22Rv1 (cell line): ENCODE data around the gene ZNF665.
A peak's percentile ranks its signal among the peaks of the same experiment; 100 is the strongest.

Source experiments
- H3K27ac ChIP-seq: fragments of 450-650 bp; 2 replicates; pipeline ENCODE4 v1.5.1; 2017
- ZFX ChIP-seq: fragments of 450-650 bp; IDR thresholded peaks from 2 replicates; pipeline ENCODE4 v1.6.1; 2017; ENCODE audit warnings: antibody characterized with exemption, borderline replicate concordance
- TF ChIP-seq, protein P1 (sequence below): fragments of 450-650 bp; IDR thresholded peaks from 2 replicates; pipeline ENCODE4 v1.5.1; 2017; ENCODE audit warnings: mild to moderate bottlenecking

Gene ZNF665

DNA sequence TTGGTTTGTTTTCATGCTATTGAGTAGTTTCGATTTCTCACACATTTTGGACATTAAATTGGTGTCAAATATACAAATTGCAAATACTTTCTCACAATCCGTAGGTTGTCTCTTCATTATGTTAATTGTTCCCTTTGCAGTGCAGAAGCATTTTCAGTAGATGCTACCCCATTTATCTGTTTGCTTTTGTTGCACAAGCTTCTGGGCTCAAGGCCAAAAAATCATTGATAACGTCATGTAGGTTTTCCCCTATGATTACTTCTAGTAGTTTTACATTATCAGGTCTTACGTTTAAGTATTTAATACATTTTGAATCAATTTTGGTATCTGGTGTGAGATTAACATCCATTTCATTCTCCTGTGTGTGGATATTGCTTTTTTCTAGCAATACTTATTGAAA is 20.3 kb downstream of the ZNF665 start:
- no peak for TF ChIP-seq ZFX
- TF ChIP-seq, protein P1, sequence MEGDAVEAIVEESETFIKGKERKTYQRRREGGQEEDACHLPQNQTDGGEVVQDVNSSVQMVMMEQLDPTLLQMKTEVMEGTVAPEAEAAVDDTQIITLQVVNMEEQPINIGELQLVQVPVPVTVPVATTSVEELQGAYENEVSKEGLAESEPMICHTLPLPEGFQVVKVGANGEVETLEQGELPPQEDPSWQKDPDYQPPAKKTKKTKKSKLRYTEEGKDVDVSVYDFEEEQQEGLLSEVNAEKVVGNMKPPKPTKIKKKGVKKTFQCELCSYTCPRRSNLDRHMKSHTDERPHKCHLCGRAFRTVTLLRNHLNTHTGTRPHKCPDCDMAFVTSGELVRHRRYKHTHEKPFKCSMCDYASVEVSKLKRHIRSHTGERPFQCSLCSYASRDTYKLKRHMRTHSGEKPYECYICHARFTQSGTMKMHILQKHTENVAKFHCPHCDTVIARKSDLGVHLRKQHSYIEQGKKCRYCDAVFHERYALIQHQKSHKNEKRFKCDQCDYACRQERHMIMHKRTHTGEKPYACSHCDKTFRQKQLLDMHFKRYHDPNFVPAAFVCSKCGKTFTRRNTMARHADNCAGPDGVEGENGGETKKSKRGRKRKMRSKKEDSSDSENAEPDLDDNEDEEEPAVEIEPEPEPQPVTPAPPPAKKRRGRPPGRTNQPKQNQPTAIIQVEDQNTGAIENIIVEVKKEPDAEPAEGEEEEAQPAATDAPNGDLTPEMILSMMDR, result no peak

DNA sequence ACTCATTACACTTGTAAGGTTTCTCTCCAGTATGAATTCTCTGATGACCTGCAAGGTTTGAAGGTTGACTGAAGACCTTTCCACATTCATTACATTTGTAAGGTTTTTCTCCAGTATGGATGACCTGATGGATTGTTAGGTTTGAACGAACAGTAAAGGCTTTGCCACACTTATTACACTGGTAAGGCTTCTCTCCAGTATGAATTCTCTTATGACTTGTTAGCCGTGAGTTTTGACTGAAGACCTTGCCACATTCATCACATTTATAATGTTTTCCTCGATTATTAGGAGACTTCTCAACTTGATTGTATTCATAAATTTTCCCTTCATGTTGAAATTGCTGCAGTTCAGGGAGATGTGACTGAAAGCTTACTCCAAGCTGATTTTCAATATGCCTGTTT is 27.5 kb downstream of the ZNF665 start:
- no peak overlapping the region for H3K27ac ChIP-seq
- TF ChIP-seq, protein P1, result no peak
- TF ChIP-seq ZFX, result no peak

More for the DNA sequence above, 20.3 kb downstream of the ZNF665 start:
- no peak overlapping the region for H3K27ac ChIP-seq

GRCh38 chr19:53161123-53161522 is 32.0 kb downstream of the ZNF665 start:
- H3K27ac ChIP-seq, result no peak overlapping the region
- TF ChIP-seq, protein P1, result no peak
- TF ChIP-seq ZFX, result no peak

- no peak overlapping the region for H3K27ac ChIP-seq
- TF ChIP-seq, protein P1, result no peak
- TF ChIP-seq ZFX, result no peak
Measured at GRCh38 chr19:53160350-53160749, 32.8 kb downstream of the ZNF665 start.

DNA sequence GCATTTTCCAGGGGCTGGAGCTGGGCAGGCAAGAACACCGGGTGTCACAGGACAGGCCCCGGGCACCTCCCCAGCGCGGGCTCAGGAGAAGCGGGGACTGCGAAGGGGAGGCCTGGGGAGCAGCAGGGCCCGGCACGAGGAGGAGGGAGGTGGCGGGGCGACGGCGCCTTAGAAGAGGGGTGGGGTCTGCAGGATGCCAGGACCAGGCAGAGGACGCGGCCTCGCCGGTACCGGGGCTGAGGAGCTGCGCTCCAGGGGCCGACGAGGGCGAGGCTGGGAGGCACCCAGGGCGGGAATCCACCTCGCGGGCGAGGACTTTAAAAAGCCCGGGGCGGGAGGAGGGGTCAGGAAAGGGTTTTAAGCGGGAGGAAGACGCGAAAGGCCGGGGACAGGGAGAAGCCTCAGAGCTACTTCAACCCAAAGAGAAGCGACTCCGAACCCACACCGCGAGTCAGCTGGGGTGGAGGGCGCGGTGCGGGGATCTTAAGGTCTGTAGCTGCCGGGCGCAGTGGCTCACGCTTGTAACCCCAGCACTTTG is 35.0 kb downstream of the ZNF665 start:
- no peak for TF ChIP-seq ZFX
- TF ChIP-seq, protein P1, result no peak
- H3K27ac ChIP-seq, result 0 out of 2 replicates have a peak overlapping the region, but pooled peaks have one; percentile 13

- H3K27ac ChIP-seq, result no peak overlapping the region
- TF ChIP-seq, protein P1, result no peak
- no peak for TF ChIP-seq ZFX
Measured at GRCh38 chr19:53157626-53158025, 35.5 kb downstream of the ZNF665 start.

- no peak overlapping the region for H3K27ac ChIP-seq
- no peak for TF ChIP-seq ZFX
Measured at GRCh38 chr19:53156850-53157249, 36.3 kb downstream of the ZNF665 start.

DNA sequence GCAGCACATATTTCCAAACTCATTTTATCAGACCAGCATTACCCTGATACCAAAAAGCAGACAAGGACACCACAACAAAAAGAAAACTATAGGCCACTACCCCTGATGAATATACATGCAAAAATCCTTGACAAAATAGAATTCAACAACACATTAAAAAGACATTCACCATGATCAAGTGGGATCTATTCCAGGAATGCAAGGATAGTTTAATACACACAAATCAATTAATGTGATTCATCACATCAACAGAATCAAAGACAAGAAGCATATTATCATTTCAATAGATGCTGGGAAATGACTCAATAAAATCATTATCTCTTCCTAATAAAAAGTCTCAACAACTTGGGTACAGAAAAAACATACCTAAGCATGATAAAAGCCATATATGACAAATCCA is 45.5 kb downstream of the ZNF665 start:
- TF ChIP-seq, protein P1, result no peak
- TF ChIP-seq ZFX, result no peak
- H3K27ac ChIP-seq, result no peak overlapping the region
